ENCODE results near the gene PRPF19. TPM values are rescaled to one million over a fixed set of nuclear protein-coding genes. Genes with fewer than 3 reads are reported as not detected.

The PRPF19 gene
- total RNA-seq, 3 donors from 2014 or later (not counting 1 experiment from before 2014, with no cell fraction given) = 61.0 to 69.7 (median 67.5) TPM

GRCh38 chr11:60849641-60850520 lies 56.5 kb downstream of the PRPF19 start:
- Histone ChIP-seq H3K4me3 (ENCODE audit: low read length) (no peak overlapping the region), H3K27me3 (ENCODE audit: control insufficient read depth, insufficient read depth, low read length) (no peaks in the 10 kb centered on the region), H3K36me3 (ENCODE audit: control insufficient read depth, insufficient read depth, low read length) (peaks cover 34% of the 10 kb centered on the region), H3K4me1 (ENCODE audit: control insufficient read depth, insufficient read depth, low read length) (no peaks in the 10 kb centered on the region), H3K9me3 (ENCODE audit: control insufficient read depth, insufficient read depth, low read length) (no peaks in the 10 kb centered on the region), H3K27ac (ENCODE audit: low read length) (no peak overlapping the region)
- Mint-ChIP-seq H3K27me3 (ENCODE audit: low read depth in 2 of 2) (no peaks in the 10 kb centered on the region), H3K4me1 (peaks cover 5 to 12% of the 10 kb centered on the region in 2 donors), H3K36me3 (no peaks in the 10 kb centered on the region), H3K4me3 (no peak overlapping the region), H3K9me3 (no peaks in the 10 kb centered on the region), H3K27ac (no peak overlapping the region)
- no peak for DNase-seq
- ATAC-seq = no peak
- intact Hi-C loops (cut with micrococcal nuclease) = no loop called here
- WGBS (ENCODE audit: insufficient coverage) = 93% methylated on average over 29 of the region's 29 CpGs
- TF ChIP-seq CTCF (IDR thresholded peaks at IDR 0.05) = no peak

- intact Hi-C loops (cut with micrococcal nuclease) = no loop called here
- H3K4me3 Mint-ChIP-seq = no peak overlapping the region
Observed at GRCh38 chr11:60848714-60849151, 57.7 kb downstream of the PRPF19 start.

GRCh38 chr11:60847896-60848295 lies 58.5 kb downstream of the PRPF19 start:
- Mint-ChIP-seq H3K36me3 (no peaks in the 10 kb centered on the region), H3K9me3 (no peaks in the 10 kb centered on the region), H3K4me3 (no peak overlapping the region), H3K27ac (no peak overlapping the region), H3K27me3 (ENCODE audit: low read depth in 2 of 2) (no peaks in the 10 kb centered on the region), H3K4me1 (peaks cover 21 to 32% of the 10 kb centered on the region in 2 donors)
- no peaks in the 10 kb centered on the region for H3K9me3 ChIP-seq (ENCODE audit: control insufficient read depth, insufficient read depth, low read length)
- peaks cover 34% of the 10 kb centered on the region for H3K36me3 ChIP-seq (ENCODE audit: control insufficient read depth, insufficient read depth, low read length)
- 90% methylated on average over 12 of the region's 12 CpGs for WGBS (ENCODE audit: insufficient coverage)
- peaks cover 15% of the 10 kb centered on the region for H3K4me1 ChIP-seq (ENCODE audit: control insufficient read depth, insufficient read depth, low read length)
- no peak for TF ChIP-seq CTCF (IDR thresholded peaks at IDR 0.05)
- no peaks in the 10 kb centered on the region for H3K27me3 ChIP-seq (ENCODE audit: control insufficient read depth, insufficient read depth, low read length)
- no peak overlapping the region for H3K4me3 ChIP-seq (ENCODE audit: low read length)
- DNase-seq = no peak
- no peak overlapping the region for H3K27ac ChIP-seq (ENCODE audit: low read length)
- ATAC-seq = no peak
- intact Hi-C loops (cut with micrococcal nuclease) = no loop called here

More at GRCh38 chr11:60848714-60849151, 57.7 kb downstream of the PRPF19 start:
- Histone ChIP-seq H3K4me3 (ENCODE audit: low read length) (no peak overlapping the region), H3K9me3 (ENCODE audit: control insufficient read depth, insufficient read depth, low read length) (no peaks in the 10 kb centered on the region), H3K4me1 (ENCODE audit: control insufficient read depth, insufficient read depth, low read length) (peaks cover 7% of the 10 kb centered on the region), H3K27me3 (ENCODE audit: control insufficient read depth, insufficient read depth, low read length) (no peaks in the 10 kb centered on the region), H3K36me3 (ENCODE audit: control insufficient read depth, insufficient read depth, low read length) (peaks cover 34% of the 10 kb centered on the region), H3K27ac (ENCODE audit: low read length) (no peak overlapping the region)
- Mint-ChIP-seq H3K4me1 (peaks cover 13 to 23% of the 10 kb centered on the region in 2 donors), H3K36me3 (no peaks in the 10 kb centered on the region), H3K27ac (no peak overlapping the region), H3K9me3 (no peaks in the 10 kb centered on the region), H3K27me3 (ENCODE audit: low read depth in 2 of 2) (no peaks in the 10 kb centered on the region)
- no peak for TF ChIP-seq CTCF (IDR thresholded peaks at IDR 0.05)
- DNase-seq = no peak
- 75% methylated on average over 10 of the region's 10 CpGs for WGBS (ENCODE audit: insufficient coverage)
- ATAC-seq = peak in 2 of 3 donors; percentile 35 to 86

Measured in natural killer cell (primary cell).